Esophagus muscularis mucosa (tissue), 4 donors: ENCODE data around the gene HS3ST5. TPM values are rescaled to one million over a fixed set of nuclear protein-coding genes. Genes with fewer than 3 reads are reported as not detected.

Experiments used
- DNase-seq: peaks from one replicate; pipeline ENCODE4 v3.0.0-alpha.2; 2017; ENCODE audit errors: extremely low spot score
- H3K27ac ChIP-seq, 4 donors: fragments of 200-600 bp; sonication (generic); replicated peaks in 1 of 4; 1 replicate in 3 of 4; 2 replicates in 1 of 4; pipeline ENCODE4 v1.5.1; 2016 to 2019; ENCODE audit warnings: mild to moderate bottlenecking in 1 of 4
- H3K27me3 ChIP-seq, 4 donors: fragments of 200-600 bp; sonication (generic); one replicate each; pipeline versions ENCODE4 v1.5.1 to v1.6.0; 2016 to 2019
- H3K36me3 ChIP-seq, 4 donors: fragments of 200-600 bp; sonication (generic); one replicate each; pipeline ENCODE4 v1.5.1; 2016 to 2019
- H3K4me1 ChIP-seq, 4 donors: fragments of 200-600 bp; sonication (generic); one replicate each; pipeline ENCODE4 v1.5.1; 2016 to 2019
- H3K4me3 ChIP-seq, 4 donors: fragments of 200-600 bp; sonication (generic); 1 replicate in 2 of 4; 2 replicates in 2 of 4; pipeline ENCODE4 v1.5.1; 2016 to 2019; ENCODE audit warnings: mild to moderate bottlenecking in 4 of 4, moderate library complexity in 1 of 4
- H3K9me3 ChIP-seq, 4 donors: fragments of 200-600 bp; sonication (generic); 1 replicate in 3 of 4; 2 replicates in 1 of 4; pipeline ENCODE4 v1.5.1; 2016 to 2019
- CTCF ChIP-seq, 3 experiments: fragments of 200-600 bp in 2 of 3; fragments of 450-650 bp in 1 of 3; sonication (generic) in 2 of 3; IDR thresholded peaks; one replicate each; pipeline ENCODE4 v1.5.1; 2017 to 2019; ENCODE audit warnings: antibody characterized with exemption in 3 of 3, mild to moderate bottlenecking in 2 of 3, moderate library complexity in 1 of 3
- EP300 ChIP-seq: sonication (generic); formaldehyde crosslinking; IDR thresholded peaks from one replicate; pipeline ENCODE4 v1.6.1; 2017; ENCODE audit warnings: antibody characterized with exemption
- POLR2A ChIP-seq: fragments of 450-650 bp; IDR thresholded peaks from one replicate; pipeline ENCODE4 v1.6.1; 2017; ENCODE audit warnings: antibody characterized with exemption, moderate library complexity, mild to moderate bottlenecking, low read depth
- POLR2AphosphoS5 ChIP-seq, 2 donors: sonication (generic); formaldehyde crosslinking; IDR thresholded peaks; one replicate each; pipeline ENCODE4 v1.6.1; 2017; ENCODE audit warnings: antibody characterized with exemption in 2 of 2
- WGBS: methylation state at CpG from one replicate; pipeline ENCODE4 v1.1.5; 2018; 5-methylcytosine and 5-hydroxymethylcytosine counted together
- intact Hi-C: fragments of 100-400 bp; cut with DNase I; formaldehyde crosslinking; loops from one replicate; pipeline ENCODE4 v1.15.1; 2023
- total RNA-seq, 4 donors: library from RNA; depleted of rRNA; stranded (reverse); fragments of >200 nt; gene quantifications; one replicate each; pipeline versions ENCODE4 v1.1.0 to v1.2.1, GENCODE V29; 2016

HS3ST5 gene
- total RNA-seq, 4 donors from 2014 or later = 0.13 to 0.33 TPM; not detected in 2

GRCh38 chr6:114133816-114134215 is 209.0 kb downstream of the HS3ST5 start:
- TF ChIP-seq POLR2A (no peak), POLR2AphosphoS5 (IDR thresholded peaks at IDR 0.05) (no peak), EP300 (no peak), CTCF (IDR thresholded peaks at IDR 0.05) (no peak)
- no peak for DNase-seq
- WGBS = 95% methylated on average over 4 of the region's 4 CpGs
- Histone ChIP-seq H3K4me1 (peaks cover 0 to 7% (median 3%) of the 10 kb centered on the region in 4 donors), H3K36me3 (no peaks in the 10 kb centered on the region), H3K9me3 (no peaks in the 10 kb centered on the region), H3K27me3 (no peaks in the 10 kb centered on the region), H3K27ac (no peak overlapping the region), H3K4me3 (no peak overlapping the region)
- intact Hi-C loops = no loop called here

- H3K9me3 ChIP-seq = no peaks in the 10 kb centered on the region
- H3K4me1 ChIP-seq = peaks cover 0 to 7% (median 3%) of the 10 kb centered on the region in 4 donors
- TF ChIP-seq POLR2AphosphoS5 (IDR thresholded peaks at IDR 0.05) (no peak), POLR2A (no peak), CTCF (IDR thresholded peaks at IDR 0.05) (no peak), EP300 (no peak)
- no peak overlapping the region for H3K27ac ChIP-seq
- WGBS = 92% methylated on average over 1 of the region's 1 CpG
- intact Hi-C loops = no loop called here
- H3K36me3 ChIP-seq = no peaks in the 10 kb centered on the region
- DNase-seq = no peak
- no peaks in the 10 kb centered on the region for H3K27me3 ChIP-seq
- no peak overlapping the region for H3K4me3 ChIP-seq
Observed at GRCh38 chr6:114131945-114132344, 210.9 kb downstream of the HS3ST5 start.

- no peak overlapping the region for H3K27ac ChIP-seq
- WGBS = 55% methylated on average over 3 of the region's 3 CpGs
- no peaks in the 10 kb centered on the region for H3K36me3 ChIP-seq
- no peak overlapping the region for H3K4me3 ChIP-seq
- H3K9me3 ChIP-seq = no peaks in the 10 kb centered on the region
- no peaks in the 10 kb centered on the region for H3K4me1 ChIP-seq
- intact Hi-C loops = no loop called here
- no peak for DNase-seq
- no peak for TF ChIP-seq POLR2AphosphoS5 (IDR thresholded peaks at IDR 0.05)
- no peak for TF ChIP-seq EP300
- no peak for TF ChIP-seq POLR2A
- no peaks in the 10 kb centered on the region for H3K27me3 ChIP-seq
Observed at GRCh38 chr6:114125576-114125975, 217.2 kb downstream of the HS3ST5 start.

- intact Hi-C loops = no loop called here
- 87% methylated on average over 5 of the region's 5 CpGs for WGBS
- Histone ChIP-seq H3K27me3 (no peaks in the 10 kb centered on the region), H3K9me3 (no peaks in the 10 kb centered on the region), H3K4me3 (no peak overlapping the region), H3K36me3 (no peaks in the 10 kb centered on the region), H3K27ac (no peak overlapping the region), H3K4me1 (no peaks in the 10 kb centered on the region)
- DNase-seq = no peak
- TF ChIP-seq EP300 (no peak), CTCF (IDR thresholded peaks at IDR 0.05) (no peak), POLR2A (no peak), POLR2AphosphoS5 (IDR thresholded peaks at IDR 0.05) (no peak)
Observed at GRCh38 chr6:114121913-114122662, 220.7 kb downstream of the HS3ST5 start.

GRCh38 chr6:114119056-114119455 is 223.8 kb downstream of the HS3ST5 start:
- no peaks in the 10 kb centered on the region for H3K9me3 ChIP-seq
- no peak for DNase-seq
- H3K27ac ChIP-seq = no peak overlapping the region
- TF ChIP-seq EP300 = no peak
- TF ChIP-seq POLR2AphosphoS5 (IDR thresholded peaks at IDR 0.05) = no peak
- no peak for TF ChIP-seq POLR2A
- no peak for TF ChIP-seq CTCF (IDR thresholded peaks at IDR 0.05)
- no peaks in the 10 kb centered on the region for H3K27me3 ChIP-seq
- no peaks in the 10 kb centered on the region for H3K36me3 ChIP-seq
- no peak overlapping the region for H3K4me3 ChIP-seq
- H3K4me1 ChIP-seq = no peaks in the 10 kb centered on the region
- intact Hi-C loops = no loop called here
- 85% methylated on average over 2 of the region's 2 CpGs for WGBS
